HG03135 (cell line): ENCODE measurements around the gene TNKS1BP1.
"Not testable (repeated sequence)": the region's sequence is repeated elsewhere in the genome, so short reads cannot be mapped to it uniquely, and the experiment has no call there.

Experiments
- ATAC-seq: cut with Tn5 transposase; IDR thresholded peaks from one replicate; pipeline ENCODE4 v1.9.1; 2021; ENCODE audit warnings: mild to moderate bottlenecking, moderate library complexity; ENCODE audit not compliant: unreplicated experiment

Gene TNKS1BP1

DNA sequence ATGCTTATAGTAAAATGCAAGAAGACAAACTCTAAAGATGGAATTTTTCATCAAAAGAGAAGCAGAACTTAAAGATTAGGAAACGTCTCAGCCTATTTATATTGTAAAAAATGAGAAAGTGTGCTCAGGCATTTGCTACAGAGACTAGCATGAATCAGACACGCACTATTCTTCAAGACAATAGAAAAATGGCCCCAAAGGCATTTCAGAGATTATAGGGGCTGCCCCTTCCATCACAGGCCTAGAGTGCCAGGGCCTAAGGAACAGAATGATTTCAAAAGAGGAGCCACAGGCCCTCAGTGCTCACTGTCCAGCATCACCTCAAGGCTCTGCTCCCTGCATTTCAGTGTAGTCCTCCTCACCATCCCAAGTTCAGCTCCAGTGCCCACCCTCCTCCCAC lies 27.5 kb downstream of the TNKS1BP1 start:
- ATAC-seq = no peak

DNA sequence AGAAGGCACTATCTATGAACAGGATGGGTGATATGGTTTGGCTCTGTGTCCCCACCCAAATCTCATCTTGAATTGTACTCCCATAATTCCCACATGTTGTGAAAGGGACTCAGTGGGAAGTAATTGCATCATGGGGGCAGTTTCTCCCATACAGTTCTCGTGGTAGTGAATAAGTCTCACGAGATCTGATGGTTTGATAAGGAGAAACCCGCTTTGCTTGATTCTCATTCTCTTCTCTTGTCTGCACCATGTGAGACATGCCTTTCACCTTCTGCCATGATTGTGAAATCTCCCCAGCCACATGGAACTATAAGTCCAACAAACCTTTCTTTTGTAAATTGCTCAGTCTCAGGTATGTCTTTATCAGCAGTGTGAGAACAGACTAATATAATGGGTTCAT lies 28.5 kb downstream of the TNKS1BP1 start:
- ATAC-seq = not testable (repeated sequence)

DNA sequence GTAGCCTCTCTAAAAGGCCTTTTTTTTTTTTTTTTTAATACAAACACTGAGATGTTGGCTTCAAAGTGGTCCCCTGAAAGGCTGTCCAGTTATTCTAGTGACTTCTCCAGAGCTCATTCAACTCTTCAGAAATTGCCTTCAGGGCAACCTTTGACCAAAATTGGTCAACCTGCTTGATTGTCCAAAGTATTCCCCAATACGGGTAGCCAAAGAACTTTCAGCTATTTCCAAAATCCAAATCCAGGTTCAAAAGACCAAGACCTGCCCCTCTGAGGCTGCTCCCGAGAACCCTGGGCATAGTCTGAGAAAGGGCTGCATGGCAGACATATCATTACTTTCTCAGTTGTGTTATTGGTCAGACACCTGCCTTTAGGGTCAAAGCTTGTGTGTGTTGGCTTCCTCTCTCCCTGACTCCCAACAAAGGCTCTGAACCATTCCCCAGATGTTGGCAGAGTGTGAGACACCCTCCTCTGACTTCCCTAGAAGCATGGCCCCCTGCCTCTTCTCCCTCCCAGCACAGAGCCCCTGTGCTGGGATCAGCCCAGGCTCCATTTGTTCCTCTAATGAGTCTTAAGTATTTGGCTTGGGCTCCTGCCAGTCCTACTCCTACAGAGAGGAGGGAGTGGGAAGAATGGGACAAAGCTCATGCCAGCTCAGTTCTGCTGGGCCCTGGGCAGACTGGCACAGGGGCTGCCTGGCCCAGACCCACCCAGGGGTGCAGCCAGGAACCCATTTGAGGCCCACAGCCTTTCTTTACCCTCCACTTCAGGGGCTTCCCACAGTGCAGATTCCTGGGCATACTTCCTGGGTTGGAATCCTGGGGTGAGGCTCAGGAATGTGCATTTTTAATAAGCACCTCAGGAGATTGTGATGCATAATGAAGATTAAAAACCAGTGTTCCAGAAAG lies 30.3 kb downstream of the TNKS1BP1 start:
- no peak for ATAC-seq

DNA sequence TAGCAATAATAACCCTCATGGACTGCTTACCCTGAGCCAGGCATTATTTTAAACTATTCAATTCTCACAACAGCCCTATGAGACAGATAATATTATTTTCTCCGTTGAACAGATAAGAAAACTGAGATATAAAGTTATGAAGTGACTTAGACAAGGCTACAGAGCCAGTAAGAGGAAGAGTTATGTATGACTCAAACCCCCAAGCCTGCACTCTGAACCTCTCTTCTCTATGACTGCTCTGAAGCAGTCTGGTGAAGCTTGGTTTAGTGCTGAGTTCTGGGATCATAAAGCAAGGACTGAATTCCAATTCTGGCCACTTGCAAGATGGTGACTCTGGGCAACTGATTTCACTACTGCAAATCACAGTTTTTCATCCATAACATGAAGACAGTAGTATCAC lies 34.5 kb downstream of the TNKS1BP1 start:
- ATAC-seq = no peak

DNA sequence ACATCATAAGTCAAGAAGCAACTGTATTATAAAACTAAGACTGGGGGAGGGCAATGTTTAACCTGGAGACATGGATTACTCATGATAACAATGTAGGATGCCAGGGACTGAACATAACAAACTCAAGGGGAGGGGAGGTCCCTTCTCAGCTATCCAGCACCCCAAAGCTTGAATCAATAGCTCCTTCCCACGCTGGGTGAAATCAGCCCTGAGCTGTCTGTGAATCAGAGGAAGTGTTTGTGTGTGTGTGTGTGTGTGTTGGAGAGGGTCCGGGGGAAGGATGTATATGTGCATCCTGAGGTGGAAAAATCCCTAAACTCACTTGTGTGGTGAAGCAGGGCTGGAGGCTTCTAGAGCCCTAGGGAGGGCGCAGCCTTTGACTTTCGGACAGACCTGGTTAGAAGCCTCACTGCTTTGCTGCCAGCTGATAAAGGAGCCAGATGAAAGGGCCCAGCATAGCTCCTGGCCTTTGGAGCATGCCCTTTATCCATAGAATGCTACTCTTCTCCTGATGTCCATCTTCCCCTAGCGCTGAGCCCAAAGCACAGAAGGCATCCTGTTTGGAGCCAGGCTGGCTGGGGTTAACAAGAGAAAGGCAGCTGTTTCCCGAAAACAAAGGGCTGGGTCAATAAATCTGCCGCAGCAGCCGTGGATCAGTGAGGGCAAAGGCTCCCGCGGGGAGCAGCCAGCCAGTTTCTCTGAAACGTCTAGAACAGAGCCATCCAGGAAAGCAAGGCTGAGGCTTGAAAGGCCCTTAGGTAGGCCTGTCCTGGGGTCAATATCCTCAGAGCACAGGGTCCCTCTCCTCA lies 35.8 kb downstream of the TNKS1BP1 start:
- no peak for ATAC-seq

DNA sequence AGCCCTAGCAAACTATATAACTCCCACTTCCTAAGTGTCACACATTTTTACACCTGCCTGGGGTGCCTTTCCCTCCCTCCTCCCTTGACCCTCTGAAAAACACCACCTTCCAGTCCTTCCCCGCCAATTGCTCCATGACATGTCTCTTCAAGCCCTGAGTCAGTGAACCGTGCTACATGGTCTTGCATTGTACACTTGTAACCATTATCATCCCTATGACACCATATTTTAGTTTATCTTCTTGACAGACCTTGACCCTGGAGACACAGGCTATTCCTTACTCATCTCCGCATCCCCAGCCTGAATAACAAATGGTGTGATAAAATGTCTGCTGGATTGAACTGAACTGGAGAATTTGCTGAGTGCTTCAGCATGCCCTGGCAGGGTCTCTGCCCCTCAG lies 36.9 kb downstream of the TNKS1BP1 start:
- no peak for ATAC-seq

DNA sequence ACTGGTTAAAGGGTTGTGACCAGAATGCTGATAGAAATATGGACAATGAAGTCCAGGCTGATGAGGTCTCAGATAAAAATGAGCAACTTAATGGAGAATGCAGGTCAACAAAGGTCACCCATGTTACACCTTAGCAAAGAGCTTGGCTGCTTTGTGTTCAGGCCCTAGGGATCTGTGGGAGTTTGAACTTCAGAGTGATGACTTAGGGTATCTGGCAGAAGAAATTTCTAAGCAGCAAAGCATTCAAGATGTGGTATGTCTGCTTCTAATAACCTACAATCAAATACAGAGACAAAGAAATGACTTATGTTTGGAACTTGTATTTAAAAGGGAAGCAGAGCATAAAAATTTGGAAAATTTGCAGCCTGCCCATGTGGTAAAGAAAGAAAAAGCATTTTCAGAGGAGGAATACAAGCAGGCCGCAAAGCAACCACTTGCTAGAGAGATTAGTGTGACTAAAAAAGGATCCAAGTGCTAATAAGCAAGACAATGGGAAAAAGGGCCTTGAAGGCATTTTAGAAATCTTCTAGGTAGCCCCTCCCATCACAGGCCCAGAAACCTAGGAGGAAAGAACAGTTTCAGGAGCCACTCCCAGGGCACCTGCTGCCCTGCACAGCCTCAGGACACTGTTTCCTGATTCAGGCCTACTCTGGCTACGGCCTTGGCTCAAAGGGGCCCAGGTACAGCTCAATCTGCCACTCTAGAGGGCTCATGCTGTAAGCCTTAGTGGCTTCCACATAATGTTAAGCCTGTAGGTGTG lies 41.3 kb downstream of the TNKS1BP1 start:
- ATAC-seq = no peak

DNA sequence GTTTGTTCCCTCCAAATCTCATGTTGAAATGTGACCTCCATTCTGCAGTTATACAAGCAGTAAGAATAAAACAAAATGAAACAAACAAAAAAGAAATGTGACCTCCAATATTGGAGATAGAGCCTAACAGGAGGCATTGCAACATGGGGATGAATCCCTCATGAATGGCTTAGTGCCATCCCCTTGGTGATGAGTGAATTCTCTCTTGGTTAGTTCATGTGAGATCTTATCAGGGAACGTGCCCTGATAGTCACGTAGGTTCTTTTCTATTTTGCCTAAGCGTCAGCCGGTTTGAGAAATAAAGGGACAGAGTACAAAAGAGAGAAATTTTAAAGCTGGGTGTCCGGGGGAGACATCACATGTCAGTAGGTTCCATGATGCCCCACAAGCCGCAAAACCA lies 43.2 kb downstream of the TNKS1BP1 start:
- ATAC-seq = not testable (repeated sequence)

DNA sequence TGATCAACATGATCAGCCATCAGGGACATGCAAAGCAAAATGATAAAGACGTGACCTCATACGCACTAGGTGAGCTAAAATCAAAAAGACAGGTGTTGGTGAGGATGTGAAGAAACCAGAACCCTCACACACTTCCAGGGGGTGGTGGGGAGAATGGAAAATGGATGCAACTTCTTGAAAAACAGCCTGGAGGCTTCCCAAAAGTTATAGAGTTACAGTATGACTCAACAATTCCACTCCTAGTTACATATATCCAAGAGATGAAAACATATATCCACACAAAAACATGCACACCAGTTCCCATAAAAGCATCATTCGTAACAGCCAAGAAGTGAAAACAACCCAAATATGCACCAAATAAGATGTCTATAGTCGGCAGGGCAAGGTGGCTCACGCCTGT lies 45.6 kb downstream of the TNKS1BP1 start:
- no peak for ATAC-seq

DNA sequence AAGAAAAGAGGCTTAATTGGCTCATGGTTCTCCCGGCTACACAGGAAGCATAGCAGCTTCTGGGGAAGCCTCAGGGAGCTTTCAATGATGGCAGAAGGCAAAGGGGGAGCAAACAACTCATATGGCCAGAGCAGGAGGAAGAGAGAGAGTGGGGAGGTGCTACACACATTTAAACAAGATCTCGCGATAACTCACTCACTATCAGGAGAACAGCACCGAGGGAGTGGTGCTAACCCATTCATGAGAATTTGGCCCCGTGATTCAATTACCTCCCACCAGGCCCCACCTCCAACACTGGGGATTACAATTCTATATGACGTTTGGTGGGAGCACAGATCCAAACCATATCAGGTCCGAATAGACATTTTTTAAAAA lies 46.0 kb downstream of the TNKS1BP1 start:
- no peak for ATAC-seq

DNA sequence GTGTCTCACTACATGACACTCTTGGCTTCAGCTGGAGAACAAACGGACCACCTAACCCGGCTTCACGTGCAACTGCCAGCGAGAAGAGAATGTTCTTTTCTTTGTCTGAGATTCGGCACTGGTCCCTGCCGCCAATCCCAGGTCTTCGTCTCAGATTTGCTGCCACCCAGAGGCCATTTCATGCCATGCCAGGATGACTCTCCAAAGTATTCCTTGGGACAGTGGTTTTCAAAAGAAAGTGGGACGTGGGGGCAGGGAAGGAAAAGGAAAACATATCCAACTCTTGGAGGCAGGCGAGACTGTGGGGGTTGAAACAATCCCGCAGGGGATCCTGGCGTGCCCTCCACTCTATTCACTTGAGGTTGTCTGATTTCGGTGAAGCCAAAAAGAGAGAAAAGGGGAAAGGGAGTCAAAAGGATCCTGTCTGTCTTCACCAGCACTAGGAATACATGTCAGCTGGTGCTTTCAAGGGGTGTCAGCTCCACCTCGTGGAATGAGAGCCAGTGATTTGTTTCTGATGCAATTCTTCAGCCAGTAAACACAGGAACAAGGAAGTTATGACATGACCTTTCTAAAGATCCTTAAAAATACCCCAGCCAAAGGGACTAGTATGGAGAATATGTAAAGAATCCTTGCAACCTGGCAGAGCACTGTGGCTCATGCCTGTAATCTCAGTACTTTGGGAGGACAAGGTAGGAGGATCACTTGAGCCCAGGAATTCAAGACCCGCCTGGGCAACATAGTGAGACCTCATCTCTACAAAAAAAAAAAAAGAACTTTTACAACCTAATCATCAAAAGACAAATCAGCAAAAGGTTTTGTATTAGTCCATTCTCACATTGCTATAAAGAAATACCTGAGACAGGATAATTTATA lies 46.7 kb downstream of the TNKS1BP1 start:
- ATAC-seq = no peak

DNA sequence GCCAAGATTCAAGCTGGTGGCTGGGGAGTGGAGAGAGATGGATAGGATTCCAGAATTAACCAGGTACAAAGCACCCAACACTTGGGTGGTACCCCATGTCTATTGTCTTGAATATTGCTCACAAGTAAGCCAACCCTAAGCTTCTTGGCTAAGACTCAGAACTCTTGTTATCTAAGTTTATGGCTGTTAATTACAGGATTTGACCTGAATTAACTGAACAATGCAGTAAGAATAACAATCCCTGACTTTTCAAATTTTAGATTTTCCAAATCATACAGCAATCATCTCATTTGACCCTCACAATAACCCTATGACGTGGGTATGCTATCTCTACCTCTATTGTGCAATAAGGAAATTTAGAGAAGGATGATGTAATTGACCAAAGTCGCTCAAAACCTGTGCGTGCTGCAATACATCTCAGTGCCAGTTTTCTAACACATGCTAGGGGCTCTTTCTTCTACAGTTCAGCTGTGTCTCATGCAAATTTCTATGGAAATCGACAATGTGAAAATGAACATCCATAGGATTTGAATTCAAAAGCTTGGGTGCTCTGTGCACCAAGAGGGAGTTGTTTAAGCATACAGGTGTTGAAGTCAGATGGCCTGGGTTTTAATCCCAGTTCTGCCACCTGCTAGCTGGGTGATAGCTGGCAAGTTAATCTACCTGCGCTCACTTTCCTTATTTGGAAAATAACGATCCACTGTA lies 47.6 kb downstream of the TNKS1BP1 start:
- ATAC-seq = no peak

DNA sequence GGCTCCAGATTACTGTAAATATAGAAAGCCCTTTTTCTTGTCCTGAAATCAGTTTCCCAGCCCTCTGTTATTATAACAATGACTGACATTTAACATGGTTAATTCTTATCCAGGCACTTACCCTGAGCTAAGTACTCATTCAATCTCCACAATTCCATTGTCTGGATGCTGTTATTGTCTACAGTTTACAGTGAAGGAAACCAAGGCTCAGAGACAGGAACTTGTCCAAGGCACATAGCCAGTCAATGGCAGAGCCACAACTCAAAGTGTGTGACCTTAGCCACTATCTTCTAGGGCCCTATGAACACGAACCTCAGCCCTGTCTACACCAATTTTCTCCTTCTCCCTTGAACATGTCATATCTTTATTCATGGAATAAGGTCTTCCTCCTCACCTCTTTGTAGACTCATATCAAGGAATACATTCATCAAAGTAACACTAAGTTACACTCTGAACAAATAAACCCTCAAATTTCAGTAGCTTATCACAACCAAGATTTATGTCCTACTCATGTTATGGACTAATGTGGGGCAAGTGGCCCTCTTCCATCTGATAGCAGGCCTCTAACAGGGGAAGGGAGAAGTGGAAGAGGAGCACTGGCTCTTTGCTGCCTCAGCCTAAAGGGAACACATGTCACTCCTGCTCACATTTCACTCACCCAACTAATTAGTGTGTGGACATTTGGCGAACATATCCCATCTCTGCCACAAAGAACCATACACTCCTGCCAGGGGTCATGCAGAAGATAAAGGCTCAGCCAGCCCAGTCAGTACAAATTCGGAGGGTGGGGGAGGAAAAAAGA lies 48.4 kb downstream of the TNKS1BP1 start:
- ATAC-seq = no peak

DNA sequence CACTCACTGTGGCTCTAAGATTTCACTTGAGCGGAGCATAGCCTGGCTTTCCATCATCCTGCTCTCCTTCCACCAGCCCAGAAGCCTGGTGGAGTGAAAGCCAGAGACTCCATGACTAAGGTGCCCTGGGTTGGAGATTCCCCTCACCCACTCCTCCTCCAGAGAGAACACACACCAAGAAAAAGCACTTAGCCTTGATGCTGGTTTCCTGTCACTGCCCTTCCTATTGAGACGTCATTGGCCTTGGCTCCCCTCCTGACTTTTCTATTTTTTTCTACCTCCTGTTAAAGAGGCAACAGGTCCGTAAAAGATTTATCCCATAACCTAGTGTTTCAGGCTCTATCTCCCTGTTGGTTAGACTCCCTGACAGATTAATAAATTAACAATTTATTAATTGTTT lies 49.2 kb downstream of the TNKS1BP1 start:
- no peak for ATAC-seq

DNA sequence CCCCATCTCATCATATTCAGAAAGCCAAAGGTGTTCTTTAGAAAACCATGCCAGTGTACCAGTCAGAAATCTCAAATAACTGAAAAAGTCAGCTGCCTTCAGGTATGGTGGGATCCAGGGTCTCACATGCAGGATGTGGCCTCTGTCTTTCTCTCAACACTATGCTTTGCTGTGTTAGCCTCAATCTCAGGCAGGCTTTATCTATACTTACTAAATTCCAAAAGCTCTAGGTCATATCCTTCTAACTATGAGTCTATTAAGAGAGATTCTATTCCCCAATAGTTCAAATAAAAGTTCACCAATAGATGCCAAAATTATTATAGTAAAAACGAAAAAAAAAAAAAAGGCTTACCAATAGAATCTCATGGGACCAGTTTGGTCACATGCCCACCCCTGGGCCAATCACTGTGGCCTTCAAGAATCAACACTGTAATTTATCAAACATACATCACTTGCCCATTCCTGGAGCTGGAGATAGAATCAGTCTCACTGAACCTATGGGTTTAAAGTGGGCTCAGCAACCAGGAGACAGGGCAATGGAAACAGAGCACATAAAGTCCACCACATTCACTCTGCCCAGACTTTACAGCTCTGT lies 49.8 kb downstream of the TNKS1BP1 start:
- no peak for ATAC-seq

DNA sequence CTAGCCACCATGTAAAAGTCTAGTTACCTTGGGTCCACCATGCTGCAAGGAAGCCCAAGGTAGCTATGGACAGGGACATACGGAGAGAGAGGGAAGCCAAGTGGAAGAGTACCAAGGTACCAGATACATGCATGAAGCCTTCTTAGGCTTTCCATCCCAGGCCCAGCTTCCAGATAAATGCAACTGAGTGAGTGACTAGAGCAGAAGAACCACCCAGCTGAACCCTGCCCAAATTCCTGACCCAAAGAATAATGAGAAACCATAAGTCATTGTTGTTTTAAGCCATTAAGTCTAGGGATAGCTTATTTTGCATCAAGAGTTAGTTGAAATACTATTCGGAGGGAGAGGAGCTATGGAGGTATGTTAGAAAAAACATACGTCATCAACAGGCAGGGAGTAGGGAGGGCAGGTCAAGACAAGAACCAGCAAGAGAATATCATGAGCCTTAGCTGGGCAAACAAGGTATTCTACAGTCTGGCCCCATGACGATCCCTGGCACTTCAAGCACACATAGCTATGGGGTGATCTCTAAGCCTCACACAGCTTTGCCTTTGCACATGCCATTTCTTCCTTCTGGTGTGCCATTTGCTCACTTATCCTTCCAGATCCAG lies 51.2 kb downstream of the TNKS1BP1 start:
- ATAC-seq = no peak

DNA sequence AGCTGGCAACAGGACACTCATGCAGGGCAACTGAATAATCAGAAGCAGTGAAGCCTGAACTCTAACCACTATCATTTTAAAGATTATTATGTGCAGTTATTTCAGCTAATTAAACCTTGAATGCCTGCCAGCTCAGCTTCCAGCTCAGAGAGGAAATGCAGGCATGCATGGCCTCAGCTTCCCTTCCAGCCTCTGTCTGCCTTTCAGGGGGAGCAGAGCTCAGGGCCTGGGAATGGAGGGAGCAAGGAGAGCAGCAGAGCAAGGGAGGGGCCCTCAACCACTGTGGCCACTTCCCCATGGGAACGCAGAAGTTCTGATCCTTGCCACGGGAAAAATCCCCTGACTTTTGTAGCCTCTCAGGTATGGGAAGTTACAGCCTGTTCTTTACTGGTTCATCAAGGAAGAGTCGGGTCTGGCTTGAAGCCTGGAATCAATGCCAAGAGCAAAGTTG lies 55.2 kb downstream of the TNKS1BP1 start:
- no peak for ATAC-seq

DNA sequence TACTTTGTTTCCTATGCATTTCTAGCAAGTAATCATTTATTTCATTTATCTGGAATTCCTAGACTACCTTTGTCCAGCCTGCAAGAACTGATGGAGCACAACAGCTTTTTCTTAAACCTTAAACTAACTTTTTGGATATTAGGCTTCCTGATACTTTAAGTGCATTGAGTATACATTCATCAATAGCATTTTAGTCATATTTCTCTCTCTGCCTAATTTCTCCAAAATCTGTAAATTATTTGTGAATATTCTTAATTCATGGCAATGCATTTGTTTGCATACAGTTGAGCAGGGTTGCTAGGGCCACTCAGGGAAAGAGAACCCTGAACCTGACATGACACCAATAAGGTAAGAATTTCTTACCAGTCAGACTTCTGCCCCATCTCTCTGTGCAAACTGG lies 58.6 kb downstream of the TNKS1BP1 start:
- no peak for ATAC-seq
